DOHH2 (cell line): ENCODE results near the gene YIPF3.

Source experiments
- H3F3A ChIP-seq: fragments of 200-600 bp; sonication (generic), shearing (Covaris generic); 2 replicates; pipeline ENCODE4 v1.6.0; 2016; ENCODE audit warnings: antibody characterized with exemption, mild to moderate bottlenecking; ENCODE audit not compliant: control insufficient read depth, insufficient read depth
- H3K27ac ChIP-seq: fragments of 200-600 bp; sonication (generic); 2 replicates; pipeline ENCODE4 v1.5.1; 2014; ENCODE audit warnings: low read depth, mild to moderate bottlenecking, low read length, moderate library complexity
- H3K27me3 ChIP-seq: fragments of 200-600 bp; sonication (generic); 2 replicates; pipeline ENCODE4 v1.6.1; 2014; ENCODE audit warnings: mild to moderate bottlenecking, low read length, mixed read lengths; ENCODE audit not compliant: control insufficient read depth
- H3K36me3 ChIP-seq: fragments of 200-600 bp; sonication (generic); 2 replicates; pipeline ENCODE4 v1.6.1; 2014; ENCODE audit warnings: mild to moderate bottlenecking, low read length, moderate library complexity, mixed read lengths; ENCODE audit not compliant: control insufficient read depth
- H3K4me1 ChIP-seq: fragments of 200-600 bp; sonication (generic); 2 replicates; pipeline ENCODE4 v1.6.1; 2014; ENCODE audit warnings: mild to moderate bottlenecking, low read length, mixed read lengths; ENCODE audit not compliant: control insufficient read depth
- H3K4me2 ChIP-seq: fragments of 200-600 bp; sonication (generic); 2 replicates; pipeline ENCODE4 v1.6.0; 2014; ENCODE audit warnings: mild to moderate bottlenecking, low read length, moderate library complexity
- H3K4me3 ChIP-seq: fragments of 200-600 bp; sonication (generic); 2 replicates; pipeline ENCODE4 v1.5.1; 2014; ENCODE audit warnings: mild to moderate bottlenecking, low read length, mixed read lengths
- H3K79me2 ChIP-seq: fragments of 200-600 bp; sonication (generic); 2 replicates; pipeline ENCODE4 v1.6.1; 2014; ENCODE audit warnings: mild to moderate bottlenecking, low read length, mixed read lengths; ENCODE audit not compliant: control insufficient read depth
- H3K9me2 ChIP-seq: fragments of 200-600 bp; sonication (generic); replicated peaks from 2 replicates; pipeline ENCODE4 v1.6.1; 2014; ENCODE audit warnings: mild to moderate bottlenecking, low read length, mixed read lengths; ENCODE audit not compliant: control insufficient read depth
- H3K9me3 ChIP-seq: fragments of 200-600 bp; sonication (generic); 2 replicates; pipeline ENCODE4 v1.6.1; 2014; ENCODE audit warnings: antibody characterized with exemption, low read length, mixed read lengths; ENCODE audit not compliant: control insufficient read depth, insufficient read depth
- H4K20me1 ChIP-seq: fragments of 200-600 bp; sonication (generic); 2 replicates; pipeline ENCODE4 v1.6.0; 2014; ENCODE audit warnings: low read depth, mild to moderate bottlenecking, antibody characterized with exemption, low read length, moderate library complexity; ENCODE audit not compliant: control insufficient read depth, insufficient read depth
- EZH2phosphoT487 ChIP-seq: fragments of 200-600 bp; sonication (generic); IDR thresholded peaks from 2 replicates; pipeline ENCODE4 v1.6.1; 2017; ENCODE audit warnings: borderline replicate concordance, mild to moderate bottlenecking, antibody characterized with exemption, low read length, moderate library complexity, mixed read lengths
- TF ChIP-seq, protein P1 (sequence below): fragments of 200-600 bp; sonication (generic); IDR thresholded peaks from one replicate; pipeline ENCODE4 v1.5.1; 2014; ENCODE audit warnings: antibody characterized with exemption, mild to moderate bottlenecking, low read depth, low read length; ENCODE audit not compliant: poor library complexity, severe bottlenecking

YIPF3 gene

DNA sequence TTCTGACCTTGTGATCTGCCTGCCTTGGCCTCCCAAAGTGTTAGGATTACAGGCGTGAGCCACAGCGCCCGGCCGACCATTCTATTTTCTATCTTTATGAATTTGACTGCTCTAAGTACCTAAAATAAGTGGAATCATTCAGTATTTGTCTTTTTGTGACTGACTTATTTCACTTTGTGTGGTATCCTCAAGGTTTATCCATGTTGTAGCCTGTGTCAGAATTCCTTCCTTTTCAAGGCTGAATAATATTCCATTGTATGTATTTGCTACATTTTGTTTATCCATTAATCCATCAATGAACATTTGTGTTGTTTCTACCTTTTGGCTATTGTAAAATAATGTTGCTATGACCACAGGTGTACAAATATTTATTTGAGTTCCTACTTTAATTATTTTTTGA lies 44.2 kb downstream of the YIPF3 start:
- TF ChIP-seq, protein P1, sequence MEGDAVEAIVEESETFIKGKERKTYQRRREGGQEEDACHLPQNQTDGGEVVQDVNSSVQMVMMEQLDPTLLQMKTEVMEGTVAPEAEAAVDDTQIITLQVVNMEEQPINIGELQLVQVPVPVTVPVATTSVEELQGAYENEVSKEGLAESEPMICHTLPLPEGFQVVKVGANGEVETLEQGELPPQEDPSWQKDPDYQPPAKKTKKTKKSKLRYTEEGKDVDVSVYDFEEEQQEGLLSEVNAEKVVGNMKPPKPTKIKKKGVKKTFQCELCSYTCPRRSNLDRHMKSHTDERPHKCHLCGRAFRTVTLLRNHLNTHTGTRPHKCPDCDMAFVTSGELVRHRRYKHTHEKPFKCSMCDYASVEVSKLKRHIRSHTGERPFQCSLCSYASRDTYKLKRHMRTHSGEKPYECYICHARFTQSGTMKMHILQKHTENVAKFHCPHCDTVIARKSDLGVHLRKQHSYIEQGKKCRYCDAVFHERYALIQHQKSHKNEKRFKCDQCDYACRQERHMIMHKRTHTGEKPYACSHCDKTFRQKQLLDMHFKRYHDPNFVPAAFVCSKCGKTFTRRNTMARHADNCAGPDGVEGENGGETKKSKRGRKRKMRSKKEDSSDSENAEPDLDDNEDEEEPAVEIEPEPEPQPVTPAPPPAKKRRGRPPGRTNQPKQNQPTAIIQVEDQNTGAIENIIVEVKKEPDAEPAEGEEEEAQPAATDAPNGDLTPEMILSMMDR, result no peak
- no peak for TF ChIP-seq EZH2phosphoT487
- peaks cover 16% of the 10 kb centered on the region for H3K27me3 ChIP-seq

DNA sequence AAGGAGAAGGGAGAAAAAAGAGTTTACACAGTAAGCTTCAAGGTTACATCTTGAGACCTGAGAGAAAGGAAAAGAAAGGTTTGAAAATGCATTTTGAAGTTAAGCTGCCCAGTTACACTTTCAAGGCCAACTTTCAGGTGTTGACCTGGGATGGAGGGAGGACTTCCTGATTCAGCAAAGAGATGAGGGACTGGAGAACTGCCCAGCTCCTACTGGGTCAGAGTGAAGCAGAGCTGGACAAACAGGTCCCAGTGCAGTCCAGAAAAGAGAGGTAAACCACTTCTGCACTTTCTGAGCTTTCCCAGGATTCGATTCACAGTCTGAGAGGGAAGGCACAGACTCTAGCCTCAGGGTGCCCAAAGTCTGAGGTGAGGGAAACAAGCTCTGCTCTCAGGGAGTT lies 45.3 kb downstream of the YIPF3 start:
- H3K4me1 ChIP-seq, result no peaks in the 10 kb centered on the region
- no peaks in the 10 kb centered on the region for H3K9me2 ChIP-seq
- no peaks in the 10 kb centered on the region for H3K9me3 ChIP-seq
- TF ChIP-seq EZH2phosphoT487, result no peak
- TF ChIP-seq, protein P1, result no peak
- H3K27me3 ChIP-seq, result peaks cover 20% of the 10 kb centered on the region
- no peaks in the 10 kb centered on the region for H3K79me2 ChIP-seq
- H3K27ac ChIP-seq, result no peak overlapping the region
- peaks cover under 1% of the 10 kb centered on the region; the same call in 1 of the 2 replicates for H3F3A ChIP-seq
- H3K4me3 ChIP-seq, result no peak overlapping the region
- no peaks in the 10 kb centered on the region for H4K20me1 ChIP-seq
- H3K4me2 ChIP-seq, result no peak overlapping the region
- H3K36me3 ChIP-seq, result no peaks in the 10 kb centered on the region

More for the DNA sequence above, 44.2 kb downstream of the YIPF3 start:
- Histone ChIP-seq H3K36me3 (no peaks in the 10 kb centered on the region), H3K4me2 (no peak overlapping the region), H3K4me1 (peaks cover 7% of the 10 kb centered on the region), H3K4me3 (no peak overlapping the region), H3K27ac (no peak overlapping the region), H3K9me2 (no peaks in the 10 kb centered on the region), H3K9me3 (no peaks in the 10 kb centered on the region), H3K79me2 (peaks cover under 1% of the 10 kb centered on the region), H4K20me1 (no peaks in the 10 kb centered on the region), H3F3A (peaks cover 2% of the 10 kb centered on the region; the same call in 1 of the 2 replicates)

DNA sequence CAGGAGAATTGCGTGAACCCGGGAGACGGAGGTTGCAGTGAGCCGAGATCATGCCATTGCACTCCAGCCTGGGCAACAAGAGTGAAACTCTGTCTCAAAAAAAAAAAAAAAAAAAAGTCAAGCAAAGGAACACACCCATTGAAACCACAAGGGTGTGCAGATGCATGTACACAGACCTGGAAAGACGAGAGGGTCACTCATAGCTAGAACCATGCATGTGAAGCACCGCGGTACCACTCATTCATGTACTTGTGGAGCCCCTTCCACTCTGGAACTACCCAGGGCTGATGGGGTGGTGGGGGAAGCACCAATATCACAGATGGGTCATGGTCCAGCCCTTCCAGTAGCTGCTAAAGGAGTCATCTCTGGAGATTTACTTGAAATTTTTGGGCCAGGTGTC lies 46.8 kb downstream of the YIPF3 start:
- peaks cover 24% of the 10 kb centered on the region for H3K27me3 ChIP-seq
- no peak overlapping the region for H3K4me2 ChIP-seq
- no peak for TF ChIP-seq EZH2phosphoT487
- TF ChIP-seq, protein P1, result no peak
- H3K4me3 ChIP-seq, result no peak overlapping the region
- H3F3A ChIP-seq, result no peaks in the 10 kb centered on the region
- no peaks in the 10 kb centered on the region for H3K79me2 ChIP-seq
- H3K27ac ChIP-seq, result no peak overlapping the region
- no peaks in the 10 kb centered on the region for H3K36me3 ChIP-seq
- no peaks in the 10 kb centered on the region for H4K20me1 ChIP-seq
- H3K9me2 ChIP-seq, result no peaks in the 10 kb centered on the region
- no peaks in the 10 kb centered on the region for H3K9me3 ChIP-seq
- no peaks in the 10 kb centered on the region for H3K4me1 ChIP-seq
